Activated CD4-positive, CD25-positive, alpha-beta regulatory T cell (primary cell): Measurements from ENCODE around the gene CPED1.
"Not testable (repeated sequence)": the region's sequence is repeated elsewhere in the genome, so short reads cannot be mapped to it uniquely, and the experiment has no call there.

Source experiments
- DNase-seq, 4 experiments: peaks; one replicate each; lab custom pipeline; 2025; lab: John Stamatoyannopoulos, UW

The CPED1 gene

GRCh38 chr7:120981888-120982615, 6.5 kb upstream of the CPED1 start:
- DNase-seq = no peak

- not testable (repeated sequence) for DNase-seq
Observed at GRCh38 chr7:120983592-120983991, 4.9 kb upstream of the CPED1 start.

DNA sequence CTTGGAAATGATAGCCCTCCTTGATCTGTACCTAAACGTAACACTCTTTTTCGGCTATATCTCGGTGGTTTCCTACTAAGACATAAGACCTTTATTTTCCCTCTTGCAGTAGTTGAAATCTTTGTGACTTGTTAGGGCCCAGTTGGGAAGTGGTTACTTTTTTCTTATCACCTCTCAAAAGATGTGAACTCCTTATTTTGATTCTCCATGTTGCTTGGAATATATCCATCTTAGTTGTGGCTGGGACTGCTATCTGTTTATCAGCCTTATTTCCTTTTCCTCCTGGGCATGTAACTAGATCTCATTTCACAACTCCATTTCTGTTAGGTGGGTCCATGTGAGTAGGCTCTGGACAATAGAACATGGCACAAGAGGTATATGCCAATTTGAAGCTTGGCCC, 4.1 kb upstream of the CPED1 start:
- no peak for DNase-seq

- no peak for DNase-seq
Observed at GRCh38 chr7:120985130-120985758, 3.3 kb upstream of the CPED1 start.

- no peak for DNase-seq
Observed at GRCh38 chr7:120985839-120986238, 2.7 kb upstream of the CPED1 start.

DNA sequence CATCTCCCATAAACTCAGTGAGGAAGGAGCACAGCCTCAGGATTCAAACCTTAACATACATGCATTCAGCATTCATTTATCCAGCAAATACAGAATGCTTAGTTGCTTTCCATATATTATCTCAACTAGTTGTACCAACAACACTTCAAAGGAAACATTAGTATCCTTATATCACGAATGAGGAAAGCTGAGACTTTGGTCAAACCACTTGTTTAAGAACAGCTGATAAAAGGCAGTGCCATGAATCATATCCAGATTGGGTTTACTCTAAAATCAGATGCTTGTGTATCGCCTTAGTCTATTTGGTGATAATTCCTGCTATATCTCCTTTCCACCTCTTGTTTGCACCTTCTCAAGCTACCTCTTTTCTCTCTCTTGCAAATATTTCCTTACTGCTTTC, 1.9 kb upstream of the CPED1 start:
- DNase-seq = no peak

DNA sequence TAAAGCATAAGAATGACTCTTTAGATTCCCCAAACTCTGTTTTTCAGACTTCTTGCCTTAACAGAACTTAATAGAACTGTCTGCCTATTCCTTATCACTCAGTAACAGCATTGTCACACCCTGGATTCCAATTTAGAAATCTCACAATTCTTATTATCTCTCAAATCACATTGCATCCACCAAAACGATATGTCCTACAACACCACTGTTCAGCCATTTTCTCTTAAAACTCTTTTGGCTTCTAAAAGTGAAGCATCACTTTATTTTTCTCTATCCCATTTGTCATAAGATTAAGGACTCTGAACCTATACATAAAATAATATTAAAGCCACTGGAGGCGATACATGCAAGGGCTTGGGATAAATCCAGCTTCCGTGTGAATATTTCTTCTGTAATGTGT, 1.2 kb upstream of the CPED1 start:
- no peak for DNase-seq

- peak; percentile 42 to 73 (median 58) for DNase-seq
Observed at GRCh38 chr7:120987683-120988590, 574 bp upstream of the CPED1 start.

DNA sequence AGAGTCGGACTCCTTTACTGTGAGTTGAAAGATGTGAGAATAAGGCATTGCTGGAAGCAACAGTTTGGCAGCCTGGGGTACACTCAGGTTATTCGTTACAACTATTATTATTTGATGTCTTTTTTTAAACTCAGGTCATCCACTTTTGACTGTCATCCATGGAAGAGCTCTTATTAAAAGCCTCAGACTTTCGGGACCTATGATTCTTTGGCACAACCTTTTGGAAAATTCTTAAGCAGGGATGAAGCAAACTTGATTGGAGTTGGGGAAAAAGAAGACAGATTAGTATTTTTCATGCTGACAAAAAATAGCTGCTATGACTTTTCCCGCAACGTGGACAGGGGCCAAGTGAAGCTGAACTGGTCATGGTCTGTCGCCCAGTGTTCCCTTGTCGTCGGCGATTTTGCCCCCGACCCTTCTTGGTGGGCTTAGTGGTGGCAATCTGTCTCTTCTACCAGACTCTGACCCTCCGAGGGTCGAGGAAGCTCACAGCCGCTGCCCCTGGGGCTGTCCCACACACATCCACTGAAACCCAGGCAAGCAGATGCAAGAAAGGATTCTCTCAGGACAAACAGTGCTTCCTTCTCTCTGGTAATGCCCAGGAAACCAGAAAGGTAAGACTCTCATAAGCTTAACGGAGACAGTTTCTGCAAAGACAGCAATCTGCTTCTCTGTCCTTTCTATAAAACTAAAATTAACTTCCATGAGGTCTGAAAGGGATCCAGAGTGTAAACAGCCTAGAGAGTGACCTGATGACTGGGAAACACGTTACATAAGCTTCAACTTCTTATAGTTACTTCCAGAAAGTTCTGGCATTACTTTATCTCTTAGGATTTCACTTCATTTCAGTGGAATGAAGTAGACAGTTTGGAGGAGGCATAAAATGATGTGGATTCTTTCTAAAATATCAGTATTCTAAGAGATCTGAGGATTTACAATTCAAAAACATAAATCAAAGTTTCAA, 1.0 kb downstream of the CPED1 start:
- no peak for DNase-seq

DNA sequence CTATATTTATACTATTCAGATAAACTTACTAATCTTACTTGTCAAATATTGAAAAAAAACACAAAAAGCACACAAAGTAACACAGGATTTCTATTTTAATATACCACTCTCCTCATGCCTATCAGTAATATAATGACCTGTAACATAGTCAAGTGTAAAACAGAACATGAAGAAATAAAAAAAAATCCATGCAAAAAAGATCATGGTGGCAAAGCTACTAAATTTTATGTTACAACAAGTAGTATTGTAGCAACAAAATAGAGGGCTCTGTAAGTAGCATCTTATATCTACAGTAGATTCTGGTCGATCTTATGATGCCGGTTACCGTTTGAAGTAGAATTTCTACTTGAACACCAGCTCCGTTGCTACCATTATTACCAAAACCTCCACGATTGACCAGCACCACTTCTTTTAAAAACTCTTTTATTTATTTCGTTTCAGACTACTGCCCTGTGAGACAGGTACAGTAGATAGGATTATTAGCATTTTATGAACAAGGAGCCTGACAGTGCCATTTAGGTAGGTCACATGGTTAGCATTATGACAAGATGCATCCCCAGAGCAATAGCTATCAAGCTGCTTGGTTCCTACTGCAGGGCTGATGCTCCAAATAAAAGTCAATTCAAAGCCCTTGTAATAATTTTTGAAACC, 2.1 kb downstream of the CPED1 start:
- DNase-seq = no peak

DNA sequence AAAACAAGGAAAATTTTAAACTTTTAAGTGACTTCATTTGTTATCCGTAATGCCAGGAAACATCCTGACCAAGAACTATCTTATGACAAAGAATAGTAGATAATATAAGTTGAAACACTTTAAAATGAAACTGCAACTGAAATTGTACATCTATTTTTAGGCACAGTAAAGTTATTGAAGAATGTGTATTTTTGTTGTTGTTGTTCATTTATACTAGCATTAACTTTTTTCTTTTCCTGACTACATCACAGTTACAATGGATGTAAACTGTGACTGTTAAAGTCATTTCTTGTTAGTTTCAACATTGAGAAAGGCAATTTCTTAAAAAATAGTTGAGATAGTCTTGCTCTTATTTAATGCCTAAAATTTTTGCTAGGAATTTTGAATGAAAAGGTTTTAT, 2.6 kb downstream of the CPED1 start:
- no peak for DNase-seq

- DNase-seq = no peak
Observed at GRCh38 chr7:120991581-120991980, 3.1 kb downstream of the CPED1 start.

GRCh38 chr7:120992272-120992964, 3.9 kb downstream of the CPED1 start:
- no peak for DNase-seq

GRCh38 chr7:120992965-120993494, 4.5 kb downstream of the CPED1 start:
- no peak for DNase-seq

DNA sequence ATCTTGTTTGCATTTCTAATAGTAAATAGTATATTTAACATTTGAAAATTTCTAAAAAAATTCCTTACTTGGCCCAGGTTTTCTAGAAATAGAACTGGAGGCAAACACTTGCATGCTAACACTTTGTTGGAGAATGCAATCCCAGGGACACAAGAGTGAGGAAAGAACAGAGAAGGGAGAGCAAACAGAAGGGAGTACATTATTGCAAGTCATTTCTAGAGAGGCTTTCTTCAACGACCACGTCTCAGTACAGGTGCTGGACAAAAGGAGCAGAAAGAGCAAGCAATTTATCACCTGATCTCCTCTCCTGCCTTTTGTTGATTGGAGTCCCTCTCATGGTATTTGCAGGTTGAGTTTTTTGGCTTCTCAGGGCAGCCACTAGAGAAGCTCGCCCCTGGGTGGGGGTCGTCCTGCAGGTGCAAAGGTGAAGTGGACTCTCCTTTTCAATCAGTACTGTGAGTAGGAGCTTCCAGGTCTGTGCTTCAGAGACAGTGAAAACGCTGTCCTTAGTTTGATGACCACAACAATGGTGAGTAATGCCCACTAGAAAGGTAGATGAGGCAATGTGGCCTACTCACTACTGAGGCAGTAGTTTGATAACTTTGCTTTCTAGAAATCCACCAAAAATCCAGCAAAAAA, 5.2 kb downstream of the CPED1 start:
- no peak for DNase-seq

GRCh38 chr7:120994512-120995410, 6.2 kb downstream of the CPED1 start:
- no peak for DNase-seq

DNA sequence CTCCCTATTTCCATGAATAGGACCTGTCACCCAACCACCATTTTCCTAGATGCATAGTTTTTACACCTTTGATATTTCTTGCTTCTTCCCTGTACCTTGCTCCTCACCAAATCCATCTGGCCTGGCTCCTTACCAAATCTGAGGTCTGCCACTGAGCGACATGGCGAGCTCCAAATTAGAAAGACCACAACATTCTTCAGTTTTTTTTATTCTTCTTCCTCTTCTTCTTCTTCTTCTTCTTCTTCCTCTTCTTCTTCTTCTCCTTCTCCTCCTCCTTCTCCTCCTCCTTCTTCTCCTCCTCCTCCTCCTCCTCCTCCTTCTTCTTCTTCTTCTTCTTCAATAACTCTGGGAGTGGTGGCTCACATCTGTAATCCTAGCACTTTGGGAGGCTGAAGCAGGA, 7.1 kb downstream of the CPED1 start:
- no peak for DNase-seq

GRCh38 chr7:120996333-120996987, 7.9 kb downstream of the CPED1 start:
- DNase-seq = no peak
